NCI-H510A treated with DMSO at 0.1 percent for 48 hours (cell line): ENCODE results near the gene EDN2.
A peak's percentile ranks its signal among the peaks of the same experiment; 100 is the strongest.

Experiments
- DNase-seq: peaks from one replicate; lab custom pipeline; 2025; lab: John Stamatoyannopoulos, UW

Gene EDN2

DNA sequence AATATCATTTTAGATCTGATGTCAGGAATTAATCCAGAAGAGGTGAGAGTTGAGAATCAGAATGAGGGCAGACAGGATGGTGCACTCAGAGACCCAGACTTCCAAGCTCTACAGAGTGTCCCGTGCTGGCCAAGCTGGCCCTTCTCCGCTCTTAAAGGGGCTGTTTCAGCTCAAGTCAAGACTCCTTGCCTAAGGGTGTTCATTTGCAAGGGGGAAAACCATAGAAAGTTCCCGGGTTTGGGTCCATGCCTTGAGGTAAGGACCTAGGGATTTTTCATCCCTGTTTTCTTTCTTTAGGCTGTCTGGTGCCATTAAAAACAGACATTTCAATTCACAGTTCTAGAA, 47.5 kb downstream of the EDN2 start:
- no peak for DNase-seq

DNA sequence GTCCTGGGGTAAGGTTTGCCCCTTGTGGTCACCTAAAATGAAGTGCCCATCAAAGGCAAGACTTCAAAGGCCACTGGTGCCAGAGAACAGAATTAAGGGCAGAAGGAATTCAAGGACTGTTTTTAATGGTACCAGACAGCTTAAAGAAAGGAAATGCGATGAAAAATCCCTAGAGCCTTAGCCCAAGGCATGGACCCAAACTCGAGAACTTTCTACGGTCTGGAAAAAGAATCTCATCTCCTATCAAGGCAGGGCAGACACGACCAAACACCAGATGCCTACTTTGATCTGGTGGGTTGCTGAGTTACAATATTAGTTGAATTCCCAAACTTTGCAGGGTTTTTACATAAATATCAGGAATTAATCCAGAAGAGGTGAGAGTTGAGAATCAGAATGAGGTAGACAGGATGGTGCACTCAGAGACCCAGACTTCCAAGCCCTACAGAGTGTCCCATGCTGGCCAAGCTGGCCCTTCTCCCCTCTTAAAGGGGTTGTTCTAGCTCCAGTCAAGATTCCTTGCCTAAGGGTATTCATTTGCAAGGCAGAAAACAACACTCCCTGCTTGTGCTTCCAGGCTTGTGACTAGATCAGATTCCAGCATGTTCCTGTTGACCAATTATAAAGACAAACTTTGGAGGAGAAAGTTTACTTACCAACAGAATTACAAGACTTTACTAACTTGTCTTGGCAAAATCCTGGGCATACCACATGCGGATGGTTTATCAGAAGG, 48.0 kb downstream of the EDN2 start:
- DNase-seq = no peak

DNA sequence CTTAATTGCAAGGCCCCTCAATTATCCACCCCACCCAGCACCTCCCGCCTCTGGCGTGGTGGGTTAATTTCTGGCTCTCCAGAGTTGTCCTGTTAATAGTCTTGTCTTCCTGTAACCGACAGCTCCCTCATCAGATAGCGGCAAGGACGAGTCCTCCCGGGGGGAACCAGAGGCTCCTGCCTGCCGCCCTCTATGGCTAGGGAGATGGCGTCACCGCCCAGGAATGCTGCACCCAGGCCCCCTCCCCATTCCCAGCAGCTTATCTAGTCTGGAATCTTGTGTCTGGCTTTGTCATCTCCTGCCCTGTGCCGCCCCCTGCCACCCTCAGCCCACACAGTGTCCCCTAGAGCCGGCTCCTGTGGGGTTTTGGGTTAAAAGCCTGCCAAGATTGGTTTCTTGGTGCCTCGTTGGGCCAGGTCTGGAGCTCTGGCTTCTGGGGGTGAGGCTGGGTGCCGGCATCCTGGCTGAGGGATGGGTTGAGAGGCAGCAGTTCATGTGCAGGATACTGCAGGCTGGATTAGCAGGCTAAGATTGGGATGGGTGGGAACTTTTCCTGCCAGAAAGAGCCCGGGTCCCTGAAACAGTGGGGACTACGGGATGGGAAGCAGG, 48.8 kb downstream of the EDN2 start:
- DNase-seq = no peak

DNA sequence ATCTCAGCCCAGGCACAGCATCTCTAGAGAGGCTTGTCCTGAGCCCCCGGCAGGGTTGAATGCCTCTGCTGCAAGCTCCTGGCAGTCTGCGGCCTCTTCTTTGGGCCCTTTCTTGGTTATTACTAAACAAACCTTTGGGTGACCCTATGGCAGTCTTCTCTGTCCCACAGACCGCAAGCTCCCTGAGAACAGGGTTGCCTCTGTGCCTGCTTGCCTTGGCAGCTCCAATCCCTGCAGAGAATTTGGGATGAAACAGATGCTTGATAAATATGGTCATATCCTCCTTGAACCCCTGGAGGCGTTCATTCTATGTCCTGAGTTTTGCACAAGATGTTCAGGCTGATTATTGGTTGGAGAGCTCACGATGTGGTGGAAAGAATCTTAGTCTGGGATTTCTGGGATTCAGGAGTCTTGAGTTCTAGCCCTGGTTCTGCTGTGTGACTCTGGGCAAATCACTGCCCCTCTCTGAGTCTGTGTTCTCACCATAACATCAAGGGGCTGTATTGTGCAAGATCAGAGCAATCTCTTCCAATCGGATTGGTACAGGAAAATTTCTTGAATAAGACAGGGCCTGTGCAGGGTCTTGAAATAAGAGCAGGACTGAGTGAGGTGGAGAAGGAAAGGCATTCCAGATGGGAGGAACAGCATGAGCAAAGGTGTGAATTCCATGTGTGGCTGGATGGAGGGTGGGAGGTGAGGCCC, 49.6 kb downstream of the EDN2 start:
- DNase-seq = no peak

DNA sequence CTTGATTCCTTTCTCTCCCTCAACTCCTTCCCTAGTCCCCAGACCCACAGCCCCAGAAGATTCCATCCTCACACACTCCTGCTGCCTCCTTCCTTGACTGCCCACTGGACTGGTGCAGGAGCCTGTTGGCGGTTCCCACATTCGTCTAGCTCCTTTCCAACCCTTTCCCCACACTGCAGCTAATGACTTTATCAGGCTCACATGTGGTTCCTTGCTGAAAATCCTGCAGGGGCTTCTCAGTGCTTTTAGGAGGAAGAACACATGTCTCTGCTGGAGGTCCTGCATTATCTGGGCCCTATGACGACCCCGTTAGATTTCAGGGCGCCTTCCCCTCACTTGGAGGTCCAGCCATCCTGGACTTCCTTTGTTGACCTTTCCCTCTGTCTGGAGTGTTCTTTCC, 50.2 kb downstream of the EDN2 start:
- no peak for DNase-seq

DNA sequence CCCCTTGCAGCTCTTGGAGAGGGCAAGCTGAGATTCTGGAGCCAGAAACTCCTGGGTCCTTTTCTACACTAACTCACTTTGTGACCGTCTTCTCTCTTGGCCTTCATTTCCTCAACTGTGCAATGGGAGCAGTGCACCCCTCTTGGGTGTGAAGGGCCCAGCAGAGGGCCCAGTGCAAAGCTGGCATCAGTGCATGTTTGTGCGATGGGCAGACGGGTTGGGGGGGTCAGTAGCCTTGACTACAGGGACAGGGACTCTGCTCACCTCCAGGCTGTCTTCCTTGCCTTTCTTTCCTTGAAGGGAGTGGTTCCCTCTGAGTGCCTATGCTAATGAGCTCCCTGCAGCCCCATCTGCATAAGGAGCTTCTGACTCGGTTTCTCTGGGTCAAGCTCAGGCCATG, 51.0 kb downstream of the EDN2 start:
- DNase-seq = no peak

DNA sequence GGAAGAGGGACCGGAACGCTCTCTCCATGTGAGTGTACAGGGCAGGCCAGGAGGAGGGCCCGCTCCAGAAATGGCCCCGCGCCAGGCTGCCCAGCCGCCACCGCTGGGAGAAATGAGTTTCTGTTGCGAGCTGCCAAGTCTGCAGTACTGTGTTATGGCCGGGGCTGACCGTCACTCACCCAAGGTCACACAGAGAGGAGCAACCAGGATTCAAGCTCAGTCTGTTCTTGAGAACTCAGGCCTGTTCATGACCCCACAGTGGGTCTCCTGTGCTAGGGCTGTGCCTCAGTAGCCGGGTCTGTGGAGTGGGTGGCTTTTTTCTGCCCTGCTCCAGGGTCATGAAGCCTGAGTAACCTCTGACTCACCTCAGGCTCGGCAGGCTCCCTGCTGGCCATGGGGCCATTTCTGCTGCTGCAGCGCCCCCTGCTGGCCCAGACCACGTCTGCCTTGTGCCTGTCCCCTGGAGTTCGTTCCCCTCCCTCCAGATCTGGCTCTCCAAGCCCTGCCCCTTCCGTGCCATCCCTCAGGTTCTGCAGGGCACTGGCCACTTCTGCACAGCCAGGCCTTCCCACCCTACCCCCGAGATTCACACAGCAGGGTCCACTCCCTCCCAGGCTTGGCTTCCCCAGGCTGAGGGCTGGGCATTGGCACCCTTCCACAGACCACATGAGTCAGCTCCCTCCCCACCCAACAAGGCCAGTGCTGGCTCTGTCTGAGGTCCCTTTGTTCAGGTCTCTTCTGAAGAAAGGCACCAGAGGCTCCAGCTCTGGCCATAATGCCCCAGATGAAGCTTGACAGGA, 51.8 kb downstream of the EDN2 start:
- DNase-seq = peak; percentile 95

DNA sequence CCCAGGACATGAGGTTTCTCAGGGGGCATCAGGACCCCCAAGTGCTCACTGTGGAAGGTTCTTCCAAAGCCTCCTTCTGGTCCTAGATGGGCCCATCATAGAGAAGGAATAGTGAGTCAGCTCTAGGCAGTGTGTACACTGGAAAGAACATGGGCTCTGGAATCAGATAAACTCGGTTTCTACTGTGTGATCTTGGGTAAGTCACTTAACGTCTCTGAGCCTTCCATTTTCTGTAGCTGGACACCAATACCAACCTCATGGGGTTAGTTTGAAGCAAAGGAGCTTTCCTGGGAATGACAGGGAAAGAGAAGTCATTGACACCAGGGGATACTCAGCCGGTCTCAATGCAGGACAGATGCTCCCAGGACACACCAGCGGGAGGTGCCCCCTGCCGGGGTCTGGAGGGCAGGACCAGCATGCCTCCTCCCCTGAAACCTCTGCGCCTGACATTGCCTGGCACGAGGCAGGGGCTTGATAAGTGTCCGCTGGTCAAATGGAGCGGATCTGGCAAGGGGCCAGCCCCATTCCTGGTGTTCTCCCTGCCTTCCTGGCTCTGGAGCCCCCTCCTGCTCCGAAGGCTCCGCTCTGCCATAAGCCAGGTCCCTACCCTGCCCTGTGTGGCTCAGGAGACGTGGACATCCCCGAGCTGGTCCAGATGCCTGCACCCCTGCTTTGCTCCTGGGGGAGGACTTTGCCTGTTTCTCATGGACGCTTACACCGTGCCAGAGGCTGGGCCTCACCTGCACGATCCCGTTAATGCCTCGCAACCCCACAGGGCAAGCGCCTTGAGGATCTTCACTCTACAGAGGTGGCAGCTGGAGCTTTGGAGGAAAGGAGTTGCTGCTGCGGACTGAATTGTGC, 52.8 kb downstream of the EDN2 start:
- no peak for DNase-seq

DNA sequence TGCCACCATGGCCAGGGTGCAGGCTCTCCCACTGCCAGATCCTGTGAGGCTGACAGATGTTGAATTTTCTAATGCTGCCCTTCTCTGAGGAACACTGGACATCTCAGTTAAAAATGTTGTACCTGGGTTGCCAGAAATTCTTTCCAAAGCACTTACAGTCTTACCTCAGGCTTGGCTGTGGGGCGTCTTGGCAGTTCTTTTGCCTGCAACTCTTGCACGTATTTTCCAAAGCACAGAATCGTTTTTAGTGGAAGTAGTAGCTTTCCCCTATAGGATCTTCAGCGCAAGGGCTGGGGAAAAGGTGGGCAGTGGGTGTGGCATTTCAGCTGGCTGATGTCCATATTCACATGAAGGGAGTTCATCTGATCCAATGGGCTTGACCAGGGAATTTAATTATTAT, 53.9 kb downstream of the EDN2 start:
- DNase-seq = no peak

DNA sequence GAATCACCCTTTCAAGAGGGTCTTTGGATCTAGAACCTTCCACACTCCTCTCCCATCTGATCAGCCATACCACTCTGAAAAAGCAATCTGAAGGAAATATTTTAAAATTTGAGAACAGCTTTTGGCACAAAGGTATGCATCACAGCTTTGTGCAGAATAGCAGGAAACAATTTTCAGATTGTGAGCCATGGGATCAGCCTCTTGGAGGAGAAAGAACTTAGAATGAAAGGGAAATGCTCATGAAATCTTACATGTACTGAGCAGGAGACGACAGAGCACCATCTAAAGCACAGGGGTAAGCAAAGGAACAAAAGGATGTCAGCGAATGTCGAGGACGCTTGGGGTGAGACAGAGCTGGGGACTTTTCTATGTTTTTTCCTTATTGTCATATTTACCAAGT, 54.4 kb downstream of the EDN2 start:
- DNase-seq = no peak

DNA sequence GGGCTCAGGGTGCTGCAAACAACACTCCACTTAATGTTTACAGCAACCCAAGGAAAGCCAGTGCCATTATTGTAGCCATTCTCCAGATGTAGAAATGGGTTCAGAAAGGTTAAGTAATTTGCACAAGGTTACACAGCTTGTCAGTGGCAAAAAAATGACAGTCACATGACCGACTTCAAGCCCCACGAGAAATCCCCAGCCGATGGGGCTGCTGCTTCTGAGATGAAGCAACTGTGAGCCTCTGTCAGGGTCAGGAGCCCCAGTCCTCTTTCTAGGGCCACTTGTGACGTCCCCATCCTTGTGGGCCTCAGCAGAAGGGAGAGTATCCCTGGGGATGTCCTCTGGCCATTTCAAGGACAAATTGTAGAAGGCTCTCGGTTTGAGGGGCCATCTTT, 54.8 kb downstream of the EDN2 start:
- DNase-seq = no peak
